Head of caudate nucleus (tissue), 42 donors: ENCODE results near the gene MEF2D.

Experiments
- DNase-seq, 42 donors: peaks; one replicate each; pipeline versions ENCODE4 v3.0.0 to v3.0.0-alpha.2; 2020 to 2021; ENCODE audit warnings: mixed read lengths in 7 of 42
- intact Hi-C: fragments of 100-400 bp; cut with DNase I; formaldehyde crosslinking; loops from one replicate; pipeline ENCODE4 v1.15.0; 2022

Gene MEF2D

GRCh38 chr1:156479093-156480015, 21.2 kb downstream of the MEF2D start:
- no peak for DNase-seq
- intact Hi-C loops, result no loop called here

DNA sequence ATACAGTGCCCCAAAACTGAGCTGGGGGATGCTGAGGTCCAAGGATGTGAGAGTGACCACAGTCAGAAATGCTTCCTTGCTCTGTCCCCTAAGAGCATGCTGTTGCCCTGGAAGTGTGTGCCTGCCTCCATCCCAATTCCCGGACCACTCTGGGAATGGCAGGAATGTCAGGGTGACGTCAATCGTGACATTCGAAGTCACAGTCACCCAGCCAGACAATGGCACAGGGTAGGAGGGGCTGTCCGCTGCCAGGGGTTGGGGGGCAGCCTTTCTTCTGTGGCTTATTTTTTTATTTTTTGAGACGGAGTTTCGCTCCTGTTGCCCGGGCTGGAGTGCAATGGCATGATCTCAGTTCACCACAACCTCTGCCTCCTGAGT, 22.3 kb downstream of the MEF2D start:
- no peak for DNase-seq
- intact Hi-C loops, result no loop called here

GRCh38 chr1:156477526-156478249, 22.9 kb downstream of the MEF2D start:
- DNase-seq, result peak in 3 of 42 donors; percentile 36 to 64 (median 54)
- intact Hi-C loops, result no loop called here

- intact Hi-C loops, result no loop called here
- no peak for DNase-seq
Observed at GRCh38 chr1:156476501-156477298, 23.9 kb downstream of the MEF2D start.

GRCh38 chr1:156475568-156476500, 24.7 kb downstream of the MEF2D start:
- intact Hi-C loops, result no loop called here
- peak; percentile 65 to 93 (median 81) for DNase-seq

DNA sequence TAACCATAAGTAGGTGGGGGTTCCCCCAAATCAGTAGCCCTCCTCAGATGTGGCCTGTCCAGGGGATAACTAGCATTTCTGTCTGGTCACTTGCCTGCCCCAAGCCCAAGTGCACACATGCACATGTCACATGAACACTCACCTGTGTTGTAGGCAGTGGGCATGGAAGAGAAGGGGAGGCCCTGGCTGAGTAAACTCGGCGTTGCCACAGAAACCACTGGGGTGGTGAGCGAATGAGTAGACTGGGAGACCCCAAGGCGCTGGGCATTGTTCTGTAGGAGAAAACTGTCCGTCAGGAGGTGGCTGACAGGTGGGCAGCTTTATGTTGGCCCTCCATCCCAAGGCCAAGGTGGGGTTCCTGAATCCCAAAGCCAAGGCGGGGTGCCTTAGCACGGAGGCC, 25.6 kb downstream of the MEF2D start:
- intact Hi-C loops, result no loop called here
- DNase-seq, result no peak

DNA sequence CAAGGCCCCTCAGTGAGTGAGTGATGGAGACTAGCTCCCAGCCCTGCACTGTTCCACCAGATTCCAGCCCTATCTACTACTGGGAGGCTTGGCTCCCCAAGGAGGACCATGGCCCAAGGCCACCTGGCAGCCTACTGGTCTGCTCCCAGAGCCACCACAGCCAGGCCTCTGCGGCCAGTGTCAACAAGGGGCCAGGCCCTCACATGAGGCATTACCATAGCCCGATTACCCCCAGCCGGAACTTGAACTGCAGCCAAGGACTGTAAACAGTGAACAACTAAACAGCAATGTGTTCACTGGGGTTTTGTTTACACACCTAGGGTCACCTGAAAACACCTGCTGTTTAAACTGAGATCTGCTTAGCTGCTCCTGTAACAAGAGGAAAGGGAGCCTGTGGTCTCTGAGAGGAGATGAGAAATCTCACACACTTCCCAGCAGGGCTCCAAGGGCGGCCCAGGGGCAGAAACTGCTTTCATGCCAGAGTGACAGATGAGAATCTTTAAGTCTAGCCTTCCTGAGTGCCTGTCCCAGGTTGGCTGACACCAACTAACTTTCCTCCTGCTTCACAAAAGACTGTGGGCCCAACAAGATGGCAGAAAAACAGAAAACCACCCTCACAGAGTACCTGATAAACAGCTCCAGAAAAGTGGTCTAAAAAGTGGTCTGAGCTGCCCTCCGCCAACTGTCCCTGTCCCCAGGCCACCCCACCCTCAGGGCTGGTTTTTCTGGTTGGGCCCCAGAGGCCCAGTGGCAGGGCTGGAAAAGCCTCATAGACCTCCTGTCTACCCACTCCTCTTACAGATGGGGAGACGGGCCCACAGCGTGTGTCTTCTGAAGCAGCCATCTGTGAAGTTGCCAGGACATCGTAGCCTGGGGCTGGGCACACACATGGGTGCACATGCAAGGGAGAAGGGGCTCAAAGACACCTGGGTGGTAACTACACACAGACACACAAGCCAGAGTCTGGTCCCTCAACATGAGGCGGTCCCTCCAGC, 28.8 kb downstream of the MEF2D start:
- peak in 1 of 42 donors; percentile 26 for DNase-seq
- intact Hi-C loops, result no loop called here

DNA sequence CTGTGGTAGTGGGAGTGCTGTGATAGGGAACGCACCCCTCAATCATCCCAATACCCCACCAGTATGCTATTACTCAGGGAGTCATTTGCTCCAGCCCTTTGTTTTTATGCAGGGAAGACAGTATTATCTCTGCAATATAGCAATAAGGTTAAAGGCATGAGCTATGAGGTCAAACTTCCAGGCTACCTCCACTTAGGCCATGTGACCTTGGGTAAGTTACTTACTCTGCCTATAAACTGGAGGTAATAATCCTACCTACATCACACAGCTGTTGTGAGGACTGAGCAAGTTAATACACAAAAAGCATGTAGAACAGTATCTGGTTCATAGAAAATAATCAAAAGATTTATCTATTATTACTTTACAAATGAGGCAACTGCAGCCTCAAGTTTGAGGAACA, 30.1 kb downstream of the MEF2D start:
- DNase-seq, result no peak

DNA sequence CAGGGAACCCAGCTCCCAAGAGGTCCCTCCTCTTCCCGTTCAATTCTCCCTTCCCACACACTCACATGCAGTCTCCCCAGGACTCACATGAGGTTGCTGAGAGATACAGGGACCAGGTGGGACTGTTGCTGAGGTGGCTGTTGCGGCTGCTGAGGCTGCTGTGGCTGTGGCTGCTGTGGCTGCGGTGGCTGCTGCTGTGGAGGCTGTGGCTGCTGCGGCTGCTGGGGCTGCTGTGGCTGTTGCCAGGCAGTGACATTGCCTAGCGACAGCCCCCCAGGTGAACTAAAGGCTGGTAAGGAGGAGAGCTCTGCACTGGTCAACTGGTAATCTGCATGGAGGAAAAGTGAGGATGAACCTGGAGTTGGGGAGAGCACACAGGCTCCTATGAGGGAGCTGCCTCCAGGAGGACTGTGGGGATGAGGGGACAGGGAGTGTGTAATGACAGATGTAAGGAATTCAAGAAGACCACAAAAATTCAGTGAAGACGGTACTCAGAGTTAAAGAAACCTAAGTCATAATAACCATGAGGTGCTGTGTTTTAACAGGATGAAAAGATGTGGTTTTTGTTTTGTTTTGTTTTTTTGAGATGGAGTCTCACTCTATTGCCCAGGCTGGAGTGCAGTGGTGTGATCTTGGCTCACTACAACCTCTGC, 31.8 kb downstream of the MEF2D start:
- intact Hi-C loops, result no loop called here
- DNase-seq, result peak in 2 of 42 donors; percentile 12 to 31

More for the DNA sequence above, 30.1 kb downstream of the MEF2D start:
- intact Hi-C loops, result no loop called here

- intact Hi-C loops, result no loop called here
- peak in 1 of 42 donors; percentile 28 for DNase-seq
Observed at GRCh38 chr1:156467906-156468305, 32.7 kb downstream of the MEF2D start.

DNA sequence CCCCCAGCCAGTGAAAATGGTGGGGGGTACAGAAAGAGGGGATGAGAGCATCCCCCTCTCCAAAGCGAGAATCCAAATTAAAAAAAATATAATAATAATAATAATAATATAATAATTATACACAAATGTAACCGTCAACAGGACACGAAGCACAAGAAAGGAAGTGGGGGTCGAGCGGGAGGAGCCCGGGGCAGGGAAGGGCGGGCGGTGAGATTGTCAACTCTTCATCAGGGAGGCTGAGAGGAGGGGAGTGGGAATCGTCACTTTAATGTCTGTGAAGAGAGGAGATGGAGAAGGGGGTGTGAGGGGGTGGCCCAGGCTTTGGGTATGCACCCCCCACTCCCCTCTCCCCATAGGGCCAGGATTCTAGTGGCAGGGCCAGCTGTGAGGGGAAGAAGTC, 33.2 kb downstream of the MEF2D start:
- intact Hi-C loops, result no loop called here
- peak in 1 of 42 donors; percentile 9 for DNase-seq

GRCh38 chr1:156465747-156466365, 34.7 kb downstream of the MEF2D start:
- DNase-seq, result peak in 2 of 42 donors; percentile 3 to 7
- intact Hi-C loops, result no loop called here

DNA sequence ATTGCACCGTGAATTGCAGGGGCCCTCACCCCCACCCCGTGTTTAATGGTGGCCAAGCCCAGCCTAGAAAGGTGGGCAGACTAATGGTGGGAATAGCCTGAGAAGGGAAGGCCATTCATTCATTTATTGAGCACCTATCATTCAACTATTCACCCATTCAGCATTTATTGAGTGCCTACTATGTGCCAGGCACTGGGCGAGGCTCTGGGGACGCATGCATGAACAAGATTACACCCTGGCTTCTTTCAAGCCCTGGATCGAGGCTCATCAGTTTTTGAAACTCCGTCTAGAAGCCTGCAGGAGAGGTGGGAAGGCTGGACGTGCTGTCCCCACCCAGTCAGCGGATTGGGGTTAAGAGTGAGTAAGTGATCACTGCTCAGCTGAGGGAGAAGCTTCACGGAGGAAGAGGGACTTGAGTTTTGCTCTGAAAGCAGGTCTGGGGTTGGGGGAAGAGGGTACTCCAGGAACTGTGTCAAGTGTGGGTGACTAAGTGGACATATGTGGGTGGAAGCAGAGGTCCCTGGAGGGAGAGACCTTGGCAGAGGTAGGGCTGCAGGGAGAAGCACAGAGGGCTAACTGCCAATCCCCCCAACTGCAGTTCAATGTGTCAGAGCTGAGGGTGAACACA, 35.6 kb downstream of the MEF2D start:
- intact Hi-C loops, result no loop called here
- peak in 1 of 42 donors; percentile 2 for DNase-seq

DNA sequence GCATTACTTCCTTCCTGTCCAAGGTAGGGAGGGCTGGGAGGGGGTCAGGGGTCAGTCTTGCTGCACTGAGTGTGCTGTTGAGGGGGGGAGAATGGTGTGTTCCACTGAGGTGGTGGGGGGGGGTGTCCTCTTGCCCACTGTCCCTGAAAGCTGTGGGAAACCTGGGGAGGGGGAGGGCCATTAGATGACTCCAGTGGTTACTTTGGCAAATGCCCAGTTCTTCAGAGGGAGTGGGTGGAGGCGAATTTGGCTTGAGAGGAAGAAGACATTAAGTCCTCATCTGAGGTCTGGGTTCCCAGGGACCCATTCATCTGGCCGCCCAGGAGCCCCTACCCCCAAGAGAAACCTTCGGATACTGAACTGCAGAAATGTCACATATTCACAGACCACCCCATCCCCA, 36.2 kb downstream of the MEF2D start:
- DNase-seq, result peak in 2 of 42 donors; percentile 2 to 12
- intact Hi-C loops, result no loop called here

GRCh38 chr1:156463874-156464273, 36.7 kb downstream of the MEF2D start:
- DNase-seq, result peak in 2 of 42 donors; percentile 4 to 18
- intact Hi-C loops, result no loop called here
